GM19468 (cell line): Measurements from ENCODE around the gene RNF115.
"Not testable (repeated sequence)": the region's sequence is repeated elsewhere in the genome, so short reads cannot be mapped to it uniquely, and the experiment has no call there.

Experiments
- ATAC-seq: cut with Tn5 transposase; IDR thresholded peaks from one replicate; pipeline ENCODE4 v1.9.1; 2021; ENCODE audit warnings: mild to moderate bottlenecking, moderate library complexity, moderate number of reproducible peaks; ENCODE audit not compliant: unreplicated experiment; ENCODE audit errors: extremely low read depth

Gene RNF115

GRCh38 chr1:145782272-145783099 is 41.4 kb downstream of the RNF115 start:
- ATAC-seq: no peak

- no peak for ATAC-seq
Measured at GRCh38 chr1:145778146-145778540, 45.8 kb downstream of the RNF115 start.

- no peak for ATAC-seq
Measured at GRCh38 chr1:145777357-145778145, 46.3 kb downstream of the RNF115 start.

GRCh38 chr1:145773423-145773822 is 50.5 kb downstream of the RNF115 start:
- ATAC-seq: no peak

- ATAC-seq: no peak
Measured at GRCh38 chr1:145771056-145771455, 52.8 kb downstream of the RNF115 start.

- not testable (repeated sequence) for ATAC-seq
Measured at GRCh38 chr1:145768004-145768403, 55.9 kb downstream of the RNF115 start.

GRCh38 chr1:145766926-145767325 is 57.0 kb downstream of the RNF115 start:
- not testable (repeated sequence) for ATAC-seq

- not testable (repeated sequence) for ATAC-seq
Measured at GRCh38 chr1:145765585-145766360, 58.1 kb downstream of the RNF115 start.

GRCh38 chr1:145765127-145765526 is 58.8 kb downstream of the RNF115 start:
- ATAC-seq: not testable (repeated sequence)

- ATAC-seq: not testable (repeated sequence)
Measured at GRCh38 chr1:145764231-145764940, 59.5 kb downstream of the RNF115 start.

- not testable (repeated sequence) for ATAC-seq
Measured at GRCh38 chr1:145762001-145762400, 61.9 kb downstream of the RNF115 start.

- ATAC-seq: not testable (repeated sequence)
Measured at GRCh38 chr1:145761498-145761897, 62.4 kb downstream of the RNF115 start.

GRCh38 chr1:145760395-145760949 is 63.4 kb downstream of the RNF115 start:
- not testable (repeated sequence) for ATAC-seq

- ATAC-seq: no peak
Measured at GRCh38 chr1:145759721-145760120, 64.2 kb downstream of the RNF115 start.

- ATAC-seq: no peak
Measured at GRCh38 chr1:145758575-145758974, 65.3 kb downstream of the RNF115 start.

- ATAC-seq: no peak
Measured at GRCh38 chr1:145758116-145758515, 65.8 kb downstream of the RNF115 start.

GRCh38 chr1:145757420-145757819 is 66.5 kb downstream of the RNF115 start:
- no peak for ATAC-seq

- ATAC-seq: no peak
Measured at GRCh38 chr1:145751491-145752037, 72.3 kb downstream of the RNF115 start.

GRCh38 chr1:145750426-145750825 is 73.5 kb downstream of the RNF115 start:
- ATAC-seq: no peak
